GM21381 (cell line): Measurements from ENCODE around the gene FDXACB1.

ENCODE experiments used
- ATAC-seq: cut with Tn5 transposase; IDR thresholded peaks from one replicate; pipeline ENCODE4 v1.9.1; 2021; ENCODE audit warnings: mild to moderate bottlenecking, moderate library complexity; ENCODE audit not compliant: unreplicated experiment

Gene FDXACB1

GRCh38 chr11:111845276-111846028 lies 33.5 kb downstream of the FDXACB1 start:
- ATAC-seq: no peak

- ATAC-seq: no peak
Observed at GRCh38 chr11:111843661-111844060, 35.3 kb downstream of the FDXACB1 start.

GRCh38 chr11:111841370-111842053 lies 37.5 kb downstream of the FDXACB1 start:
- ATAC-seq: no peak

- no peak for ATAC-seq
Observed at GRCh38 chr11:111840143-111840542, 38.8 kb downstream of the FDXACB1 start.

- ATAC-seq: no peak
Observed at GRCh38 chr11:111838054-111838453, 40.9 kb downstream of the FDXACB1 start.

DNA sequence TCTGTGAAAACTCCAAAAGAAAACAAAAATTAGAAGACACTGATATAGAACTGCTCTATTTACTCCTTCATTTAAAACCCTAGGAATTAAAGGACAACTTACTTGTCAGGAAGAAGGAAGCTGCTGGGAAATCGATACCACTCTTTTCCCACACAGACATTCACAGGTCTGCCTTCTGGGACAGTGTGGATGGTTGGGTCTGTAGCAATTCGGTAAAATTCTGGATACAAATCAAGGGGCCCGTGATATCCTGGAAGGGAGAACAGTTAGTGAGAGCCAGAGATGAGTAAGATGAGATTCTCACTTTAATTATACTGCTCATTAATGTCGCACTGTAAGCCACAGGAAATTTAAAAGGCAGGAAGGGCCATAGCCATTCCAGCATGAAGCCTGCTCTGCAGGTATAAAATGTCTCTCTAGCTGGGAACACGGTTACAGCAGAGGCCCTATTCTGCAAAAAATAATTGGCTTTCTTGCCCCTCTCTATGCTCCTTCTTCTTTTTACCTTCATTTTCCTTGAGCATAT lies 41.5 kb downstream of the FDXACB1 start:
- ATAC-seq: no peak

GRCh38 chr11:111836721-111837120 lies 42.2 kb downstream of the FDXACB1 start:
- peak; percentile 89 for ATAC-seq

- ATAC-seq: no peak
Observed at GRCh38 chr11:111836162-111836561, 42.8 kb downstream of the FDXACB1 start.

DNA sequence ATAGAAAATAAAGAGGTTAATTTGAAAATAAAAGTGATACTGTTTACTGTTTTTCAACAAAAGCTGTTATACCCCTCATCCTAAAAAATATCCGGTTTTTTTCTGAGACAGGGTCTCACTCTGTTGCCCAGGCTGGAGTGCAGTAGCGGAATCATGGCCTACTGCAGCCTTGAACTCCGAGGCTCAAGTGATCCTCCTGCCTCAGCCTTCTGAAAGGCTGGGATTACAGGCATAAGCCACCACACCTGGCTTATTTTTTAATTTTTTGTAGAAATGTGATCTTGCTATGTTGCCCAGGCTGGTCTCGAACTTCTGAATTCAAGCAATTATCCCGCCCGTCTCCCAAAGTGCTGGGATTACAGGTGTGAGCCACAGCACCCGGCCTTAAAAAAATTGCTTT lies 43.3 kb downstream of the FDXACB1 start:
- no peak for ATAC-seq

DNA sequence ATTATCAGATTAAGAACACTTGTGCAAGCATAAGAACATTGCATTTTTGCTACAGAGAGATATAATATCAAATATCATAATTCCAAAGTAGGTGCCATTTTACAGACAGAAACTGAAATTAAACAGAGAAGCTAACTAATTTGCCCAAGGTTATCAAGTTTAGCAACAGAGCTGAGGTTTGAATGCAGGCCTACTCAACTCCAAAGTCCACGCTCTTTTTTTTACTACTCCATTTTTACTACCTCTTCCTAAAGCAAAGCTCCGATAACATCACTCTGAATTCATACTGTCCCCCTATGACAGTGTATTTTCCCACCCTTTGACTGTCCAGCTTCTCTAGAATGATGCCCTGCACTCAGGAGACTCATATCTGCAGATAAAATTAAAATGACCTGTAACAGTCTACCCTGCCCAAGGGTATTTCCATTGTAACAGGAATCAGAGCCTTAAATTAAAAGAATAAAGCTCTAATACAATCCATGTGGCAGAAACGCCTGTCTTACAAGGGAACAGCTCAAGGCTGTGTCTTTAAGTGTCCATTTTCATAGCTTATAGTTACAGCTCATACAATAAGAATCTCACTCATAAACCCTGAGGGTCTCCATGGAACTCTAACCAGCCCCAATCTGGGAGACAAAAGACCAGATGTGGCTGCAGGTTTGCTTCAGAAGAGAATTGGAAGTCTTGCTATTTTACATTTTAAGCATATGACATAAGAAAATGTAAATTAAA lies 44.4 kb downstream of the FDXACB1 start:
- no peak for ATAC-seq

DNA sequence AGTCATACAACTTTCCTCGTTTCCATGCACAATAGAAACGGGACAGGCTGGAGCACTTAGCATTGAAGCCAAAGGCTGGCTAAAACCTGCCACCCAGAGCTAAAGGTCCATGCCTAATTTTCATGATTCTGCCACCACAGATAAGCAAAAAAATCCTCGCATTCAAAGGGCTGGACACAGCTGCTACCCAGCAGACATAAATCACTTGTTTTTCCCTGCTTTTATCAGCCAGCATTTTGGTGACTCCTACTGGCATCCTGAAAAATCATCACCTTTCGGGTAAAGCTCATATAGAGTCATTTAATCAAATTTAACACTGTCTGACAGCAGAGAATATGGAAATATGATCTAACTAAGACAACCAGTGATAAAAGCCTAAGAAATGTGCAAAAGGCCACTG lies 45.4 kb downstream of the FDXACB1 start:
- ATAC-seq: no peak

DNA sequence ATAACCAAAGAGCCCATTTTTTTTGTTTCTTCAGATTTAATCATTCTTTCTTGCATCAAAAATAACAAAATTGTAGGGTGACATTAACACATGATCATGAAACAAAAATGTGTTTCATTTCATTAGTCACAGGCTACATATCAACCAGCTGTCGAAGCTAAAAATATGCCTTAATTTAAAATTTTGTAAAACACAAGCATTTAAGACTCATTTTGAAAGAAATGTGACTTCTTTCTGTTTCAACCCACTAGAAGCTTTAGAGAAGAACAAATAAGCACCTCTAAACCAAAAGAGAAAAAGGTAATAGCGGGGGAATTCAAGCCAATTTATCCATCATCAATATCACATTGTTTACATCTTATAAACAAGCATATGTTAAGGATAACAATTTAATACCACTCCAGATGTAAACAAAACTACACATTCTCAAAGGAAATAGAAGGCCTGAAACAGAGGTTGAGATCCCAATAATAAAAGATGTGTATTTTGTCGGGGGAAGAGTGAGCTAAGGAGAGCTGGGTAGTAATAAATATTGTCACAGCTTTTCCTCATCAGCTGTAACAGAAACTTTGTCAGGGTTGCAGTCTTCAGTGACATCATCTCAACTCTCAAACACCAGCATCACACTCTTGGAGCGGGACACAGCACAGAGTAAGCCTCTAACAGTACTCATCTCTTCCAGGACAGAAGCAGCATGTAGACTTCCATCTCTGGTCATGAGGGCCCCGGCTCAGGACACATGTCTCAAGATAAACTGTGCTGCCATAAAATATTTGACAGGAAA lies 49.6 kb downstream of the FDXACB1 start:
- ATAC-seq: peak; percentile 70

GRCh38 chr11:111826322-111826950 lies 52.5 kb downstream of the FDXACB1 start:
- no peak for ATAC-seq
